Neural crest cell (in vitro differentiated cells): ENCODE results near the gene RRP7A. TPM values are rescaled to one million over a fixed set of nuclear protein-coding genes. Genes with fewer than 3 reads are reported as not detected.

ENCODE experiments used
- DNase-seq: peaks from one replicate; pipeline ENCODE4 v3.0.0; 2021; ENCODE audit warnings: low read depth, mixed read lengths, low spot score
- H3K27ac Mint-ChIP-seq: one replicate; pipeline ENCODE4 v1.8.0; 2021; ENCODE audit warnings: mild to moderate bottlenecking, mixed read lengths; ENCODE audit not compliant: unreplicated experiment
- H3K27me3 Mint-ChIP-seq: 2 replicates; pipeline ENCODE4 v1.8.0; 2021; ENCODE audit warnings: low read depth, mild to moderate bottlenecking, mixed read lengths
- H3K36me3 Mint-ChIP-seq: 2 replicates; pipeline ENCODE4 v1.8.0; 2021; ENCODE audit warnings: low read depth, mild to moderate bottlenecking, mixed read lengths
- H3K4me1 Mint-ChIP-seq: 2 replicates; pipeline ENCODE4 v1.8.0; 2021; ENCODE audit warnings: mixed read lengths
- H3K4me3 Mint-ChIP-seq: one replicate; pipeline ENCODE4 v1.8.0; 2021; ENCODE audit warnings: mild to moderate bottlenecking, mixed read lengths
- H3K9me3 Mint-ChIP-seq: 2 replicates; pipeline ENCODE4 v1.8.0; 2021; ENCODE audit warnings: mixed read lengths
- CTCF ChIP-seq: fragments of 200-600 bp; sonication (generic); conservative IDR thresholded peaks from 2 replicates; pipeline ENCODE4 v1.5.0; 2021; ENCODE audit warnings: antibody characterized with exemption, mild to moderate bottlenecking
- total RNA-seq: library from RNA; stranded (reverse); gene quantifications from 2 replicates; pipeline ENCODE4 v1.2.1, GENCODE V29; 2021

The RRP7A gene
- total RNA-seq, 1 donor from 2014 or later, result 78.0 TPM

- Mint-ChIP-seq H3K27ac (no peak overlapping the region), H3K9me3 (no peaks in the 10 kb centered on the region), H3K4me1 (no peaks in the 10 kb centered on the region), H3K4me3 (no peak overlapping the region), H3K27me3 (peaks cover 34% of the 10 kb centered on the region), H3K36me3 (no peaks in the 10 kb centered on the region)
- no peak for TF ChIP-seq CTCF
- DNase-seq, result no peak
These were observed 48.2 kb downstream of the RRP7A start for GRCh38 chr22:42471441-42471840.

GRCh38 chr22:42470366-42471082, 49.1 kb downstream of the RRP7A start:
- no peak for DNase-seq
- Mint-ChIP-seq H3K9me3 (no peaks in the 10 kb centered on the region), H3K27ac (no peak overlapping the region), H3K4me3 (no peak overlapping the region), H3K27me3 (peaks cover 39% of the 10 kb centered on the region), H3K36me3 (no peaks in the 10 kb centered on the region), H3K4me1 (no peaks in the 10 kb centered on the region)
- TF ChIP-seq CTCF, result no peak

- Mint-ChIP-seq H3K36me3 (no peaks in the 10 kb centered on the region), H3K27me3 (peaks cover 39% of the 10 kb centered on the region), H3K4me3 (no peak overlapping the region), H3K27ac (no peak overlapping the region), H3K4me1 (no peaks in the 10 kb centered on the region), H3K9me3 (no peaks in the 10 kb centered on the region)
- no peak for TF ChIP-seq CTCF
- no peak for DNase-seq
These were observed 50.8 kb downstream of the RRP7A start for GRCh38 chr22:42468841-42469240.

GRCh38 chr22:42462016-42462415, 57.6 kb downstream of the RRP7A start:
- TF ChIP-seq CTCF, result no peak
- no peaks in the 10 kb centered on the region for H3K36me3 Mint-ChIP-seq
- H3K27ac Mint-ChIP-seq, result no peak overlapping the region
- no peak for DNase-seq
- no peak overlapping the region for H3K4me3 Mint-ChIP-seq
- H3K9me3 Mint-ChIP-seq, result peaks cover 5% of the 10 kb centered on the region
- peaks cover 40% of the 10 kb centered on the region for H3K27me3 Mint-ChIP-seq
- peaks cover 3% of the 10 kb centered on the region for H3K4me1 Mint-ChIP-seq

GRCh38 chr22:42461511-42461910, 58.1 kb downstream of the RRP7A start:
- H3K4me3 Mint-ChIP-seq, result no peak overlapping the region
- peaks cover 41% of the 10 kb centered on the region for H3K27me3 Mint-ChIP-seq
- peaks cover 3% of the 10 kb centered on the region for H3K4me1 Mint-ChIP-seq
- no peak overlapping the region for H3K27ac Mint-ChIP-seq
- no peaks in the 10 kb centered on the region for H3K36me3 Mint-ChIP-seq
- DNase-seq, result no peak
- peaks cover 6% of the 10 kb centered on the region for H3K9me3 Mint-ChIP-seq
- TF ChIP-seq CTCF, result no peak

Other genes starting within 250 kb of the RRP7A start
- gene TCF20, start 249.1 kb downstream of the RRP7A start, total RNA-seq, result 65.0 and 67.5 TPM in 2 replicates
- gene NFAM1, start 87.4 kb downstream of the RRP7A start, total RNA-seq, result 0.07 TPM in 1 of 2 replicates, not detected in the other
- gene SERHL2, start 34.2 kb upstream of the RRP7A start, total RNA-seq, result 0.36 and 0.63 TPM in 2 replicates
- 110 and 114 TPM in 2 replicates for gene POLDIP3, start 95.1 kb upstream of the RRP7A start, total RNA-seq
- gene ATP5MGL, start 120.8 kb upstream of the RRP7A start, total RNA-seq, result 0.66 and 1.3 TPM in 2 replicates
- 105 and 106 TPM in 2 replicates for gene CYB5R3, start 129.6 kb upstream of the RRP7A start, total RNA-seq
- gene A4GALT, start 201.1 kb upstream of the RRP7A start, total RNA-seq, result 0.35 and 0.39 TPM in 2 replicates